ENCODE data around the gene SULT1C3.
"Not testable (repeated sequence)": the region's sequence is repeated elsewhere in the genome, so short reads cannot be mapped to it uniquely, and the experiment has no call there.

Gene SULT1C3

GRCh38 chr2:108253106-108253505 is 13.3 kb downstream of the SULT1C3 start:
- DNase-seq, result no peak

- DNase-seq, result no peak
These were observed 18.1 kb downstream of the SULT1C3 start for GRCh38 chr2:108257757-108258331.

DNA sequence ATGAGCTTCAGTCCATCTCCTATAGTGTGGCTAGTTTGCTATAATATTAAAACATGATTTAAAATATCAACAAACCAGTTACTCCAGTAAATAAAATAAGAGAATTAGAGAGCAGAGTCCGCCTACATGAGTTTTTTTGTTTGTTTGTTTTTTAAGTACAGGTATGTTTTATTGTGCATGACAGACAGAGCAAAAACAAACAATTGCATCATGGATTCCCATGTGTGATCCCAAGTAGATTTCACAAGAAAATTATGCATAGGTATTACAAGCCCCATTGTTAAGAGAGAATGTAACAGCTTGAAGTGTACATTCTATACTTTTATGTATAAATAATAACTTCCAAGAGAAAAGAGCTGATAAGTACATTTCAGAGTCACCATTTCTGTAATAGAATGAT is 21.0 kb downstream of the SULT1C3 start:
- DNase-seq, result no peak

DNA sequence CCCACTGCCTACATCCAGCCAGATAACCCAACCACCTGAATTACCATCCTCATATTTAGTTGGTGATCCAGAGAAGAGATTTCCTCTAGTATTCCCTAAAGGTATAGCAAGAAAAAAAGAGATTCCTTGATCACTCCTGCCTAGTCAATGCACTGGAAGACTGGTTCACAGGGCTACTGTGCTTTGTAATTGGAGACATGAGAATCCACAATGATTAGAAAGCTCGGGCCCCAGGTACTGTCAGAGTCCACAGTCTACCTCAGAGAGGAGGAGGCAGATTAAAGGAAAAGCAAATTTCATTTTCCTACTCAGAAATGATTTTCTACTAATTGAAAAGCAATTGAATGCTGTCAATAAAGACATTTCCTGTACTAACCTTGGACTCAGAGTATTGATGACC is 22.3 kb downstream of the SULT1C3 start:
- no peak for DNase-seq

GRCh38 chr2:108263401-108263800 is 23.6 kb downstream of the SULT1C3 start:
- DNase-seq, result no peak

- no peak for DNase-seq
These were observed 26.4 kb downstream of the SULT1C3 start for GRCh38 chr2:108266218-108266617.

GRCh38 chr2:108267101-108267500 is 27.3 kb downstream of the SULT1C3 start:
- DNase-seq, result no peak

- DNase-seq, result no peak
These were observed 28.2 kb downstream of the SULT1C3 start for GRCh38 chr2:108268001-108268400.

GRCh38 chr2:108270346-108270745 is 30.6 kb downstream of the SULT1C3 start:
- no peak for DNase-seq

- DNase-seq, result no peak
These were observed 31.2 kb downstream of the SULT1C3 start for GRCh38 chr2:108270768-108271506.

GRCh38 chr2:108271691-108272253 is 32.0 kb downstream of the SULT1C3 start:
- DNase-seq, result no peak

GRCh38 chr2:108278631-108279030 is 38.9 kb downstream of the SULT1C3 start:
- DNase-seq, result no peak

DNA sequence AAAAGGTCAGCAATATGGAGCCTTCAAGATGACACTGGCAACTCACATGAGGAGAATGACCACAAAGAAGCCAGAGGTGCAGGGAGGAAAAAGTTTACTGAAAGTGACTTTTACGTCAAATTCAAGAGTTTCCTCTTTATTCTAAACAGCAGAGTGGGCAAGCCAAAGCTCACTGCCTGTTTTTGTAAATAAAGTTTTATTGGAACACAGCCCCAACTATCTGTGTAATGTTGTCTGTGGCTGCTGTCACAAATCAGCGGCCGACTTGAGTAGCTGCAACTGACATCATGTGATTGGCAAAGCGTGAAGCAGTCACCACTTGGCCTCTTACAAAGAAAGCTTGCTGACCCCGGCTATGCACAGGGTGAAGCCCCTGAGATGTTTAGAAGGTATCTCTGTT is 39.7 kb downstream of the SULT1C3 start:
- DNase-seq, result no peak

- no peak for DNase-seq
These were observed 40.7 kb downstream of the SULT1C3 start for GRCh38 chr2:108280466-108280865.

DNA sequence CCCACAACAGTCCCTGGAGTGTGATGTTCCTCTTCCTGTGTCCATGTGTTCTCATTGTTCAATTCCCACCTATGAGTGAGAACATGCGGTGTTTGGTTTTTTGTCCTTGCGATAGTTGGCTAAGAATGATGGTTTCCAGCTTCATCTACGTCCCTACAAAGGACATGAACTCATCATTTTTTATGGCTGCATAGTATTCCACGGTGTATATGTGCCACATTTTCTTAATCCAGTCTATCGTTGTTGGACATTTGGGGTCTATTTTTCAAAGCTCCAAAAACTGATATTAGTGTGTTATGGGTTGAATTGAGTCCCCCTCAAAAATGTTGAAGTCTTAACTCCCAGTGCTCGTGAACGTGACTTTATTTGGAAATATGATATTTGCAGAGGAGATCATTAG is 44.8 kb downstream of the SULT1C3 start:
- DNase-seq, result not testable (repeated sequence)

GRCh38 chr2:108285616-108286015 is 45.8 kb downstream of the SULT1C3 start:
- DNase-seq, result no peak

DNA sequence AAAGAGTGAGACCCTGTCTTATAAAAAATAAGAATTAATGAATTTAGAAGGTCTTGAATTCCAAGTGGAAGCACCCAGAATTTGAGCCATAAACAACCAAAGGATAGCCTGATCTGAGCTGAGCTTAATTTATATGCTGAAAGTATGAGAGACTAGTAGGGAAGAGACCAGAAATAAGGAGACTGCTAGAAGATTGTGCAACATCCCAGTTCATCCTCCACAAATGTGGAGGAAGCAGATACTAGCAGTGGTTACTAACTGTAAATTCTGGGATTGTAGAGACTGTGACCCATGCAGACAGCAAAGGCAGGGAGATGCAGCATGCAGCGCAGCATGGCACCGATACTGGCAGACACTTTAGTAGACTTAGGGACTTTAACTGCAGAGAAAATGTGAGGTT is 47.4 kb downstream of the SULT1C3 start:
- DNase-seq, result no peak

GRCh38 chr2:108288534-108289106 is 48.9 kb downstream of the SULT1C3 start, which contains the start of gene SULT1C2:
TSS of gene SULT1C2 (plus strand) at chr2:108288895. CDS start at chr2:108293668, 4,773 bp downstream.
- DNase-seq, result no peak

DNA sequence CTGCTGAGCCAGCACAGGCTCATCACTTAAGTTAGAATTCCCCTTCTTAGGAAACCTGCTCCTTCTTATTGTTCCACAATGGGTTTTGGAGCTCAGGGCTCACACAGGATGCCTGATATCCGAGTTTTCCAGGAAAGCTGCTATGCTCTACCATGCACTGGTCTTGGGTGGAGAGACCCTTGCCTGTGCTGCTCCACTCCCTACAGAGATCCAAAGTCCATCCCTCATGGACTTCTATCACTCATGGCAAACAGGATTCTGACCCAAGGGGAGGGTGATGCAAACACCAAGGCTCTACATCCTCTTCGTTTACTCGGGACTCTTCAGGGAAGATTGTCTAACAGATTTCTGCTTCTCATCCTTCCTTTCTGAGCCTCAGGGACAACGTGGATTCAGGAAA is 54.1 kb downstream of the SULT1C3 start:
- no peak for DNase-seq

DNA sequence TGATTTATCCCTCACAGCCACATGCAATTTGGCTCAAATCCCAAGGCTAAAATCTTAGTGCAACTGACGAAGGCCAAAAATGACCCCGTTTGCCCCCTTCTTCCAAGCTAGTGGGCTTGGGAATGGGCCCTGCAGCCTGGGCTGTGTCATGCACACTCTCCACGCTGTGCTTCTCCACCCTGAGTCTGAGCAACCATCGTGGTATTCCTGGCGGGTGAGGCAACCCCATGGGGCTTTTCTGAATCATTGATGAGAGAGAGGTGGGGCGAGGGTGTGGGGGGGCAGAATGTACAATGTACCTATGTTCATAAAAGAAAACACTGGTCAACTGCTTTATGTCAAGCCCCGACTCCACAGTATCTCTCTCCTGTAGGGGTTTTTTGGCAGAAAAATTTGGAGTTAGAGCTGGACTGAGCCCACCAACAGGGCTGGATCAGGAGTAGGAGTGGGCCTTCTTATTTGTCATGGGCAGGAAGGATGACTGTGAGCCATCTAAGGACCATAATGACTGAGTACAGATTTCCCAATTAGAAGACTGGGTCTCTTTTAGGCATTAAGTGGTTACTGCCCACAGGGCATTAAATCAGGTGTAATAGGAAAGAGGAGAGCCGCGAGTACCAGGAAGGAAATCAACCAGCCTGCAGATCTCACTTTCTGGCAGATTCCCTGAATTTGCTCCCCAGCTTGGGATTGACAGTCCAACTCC is 57.8 kb downstream of the SULT1C3 start:
- no peak for DNase-seq

GRCh38 chr2:108301558-108301957 is 61.8 kb downstream of the SULT1C3 start:
- no peak for DNase-seq

DNA sequence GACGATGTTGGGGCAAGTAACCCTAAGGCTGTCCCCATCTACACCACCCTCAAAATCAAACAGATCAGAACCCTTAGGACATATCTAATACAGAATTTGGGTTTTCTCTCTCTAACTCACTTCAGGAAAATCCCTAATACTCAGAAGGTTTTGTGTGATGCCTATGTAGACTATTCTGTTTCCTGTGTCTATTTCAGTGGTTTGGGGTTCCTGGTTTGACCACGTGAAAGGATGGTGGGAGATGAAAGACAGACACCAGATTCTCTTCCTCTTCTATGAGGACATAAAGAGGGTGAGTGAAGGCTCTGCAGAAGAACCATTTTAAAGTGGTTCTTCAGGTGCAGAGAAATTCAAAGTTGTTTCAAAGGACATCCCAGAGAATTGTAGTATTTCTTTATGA is 65.2 kb downstream of the SULT1C3 start:
- DNase-seq, result no peak

DNA sequence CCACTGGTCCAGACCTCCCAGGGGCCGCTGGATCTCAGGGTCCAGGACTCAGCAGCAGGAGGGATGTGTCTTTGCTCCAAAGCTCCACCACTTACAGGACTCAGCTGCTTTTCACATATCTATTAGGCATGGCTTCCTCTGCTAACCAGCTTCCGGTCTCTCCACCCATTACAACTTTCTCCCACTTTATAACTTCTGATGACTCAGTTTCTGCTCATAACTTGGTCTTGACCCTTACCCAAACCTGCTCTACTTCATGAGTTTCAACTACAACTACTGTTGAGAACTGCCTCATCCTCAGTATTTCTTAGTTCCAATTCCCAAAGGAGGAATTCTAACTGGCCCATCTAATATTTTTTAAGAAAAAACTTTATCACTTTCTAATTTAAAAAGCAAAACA is 66.1 kb downstream of the SULT1C3 start:
- no peak for DNase-seq

Data from activated CD8-positive, alpha-beta memory T cell treated with anti-CD3 and anti-CD28 coated beads for 24 hours (primary cell).